ENCODE measurements around the gene GAREM1.
"Not testable (repeated sequence)": the region's sequence is repeated elsewhere in the genome, so short reads cannot be mapped to it uniquely, and the experiment has no call there.

Gene GAREM1

GRCh38 chr18:32470714-32471633 lies at the start of gene GAREM1:
Gene GAREM1 (minus strand): TSS chr18:32470882. CDS start chr18:32470428, 454 bp downstream.
- in situ Hi-C loops (cut with HindIII; ENCODE audit: low sequenced_read_pairs) = loop anchor here (25.0 kb wide), 1 partner anchor 184 kb away; no protein-coding TSS in a partner anchor

GRCh38 chr18:32511147-32511546 lies 40.5 kb upstream of the GAREM1 start:
- in situ Hi-C loops (cut with HindIII; ENCODE audit: low sequenced_read_pairs) = no loop called here

- in situ Hi-C loops (cut with HindIII; ENCODE audit: low sequenced_read_pairs) = no loop called here
These were observed 38.4 kb upstream of the GAREM1 start for GRCh38 chr18:32509111-32509510.

- in situ Hi-C loops (cut with HindIII; ENCODE audit: low sequenced_read_pairs) = no loop called here
These were observed 36.4 kb upstream of the GAREM1 start for GRCh38 chr18:32507093-32507492.

GRCh38 chr18:32502014-32502413 lies 31.3 kb upstream of the GAREM1 start:
- in situ Hi-C loops (cut with HindIII; ENCODE audit: low sequenced_read_pairs) = no loop called here

- in situ Hi-C loops (cut with HindIII; ENCODE audit: low sequenced_read_pairs) = not testable (repeated sequence)
These were observed 30.6 kb upstream of the GAREM1 start for GRCh38 chr18:32501242-32501641.

- in situ Hi-C loops (cut with HindIII; ENCODE audit: low sequenced_read_pairs) = no loop called here
These were observed 12.3 kb upstream of the GAREM1 start for GRCh38 chr18:32483002-32483401.

- in situ Hi-C loops (cut with HindIII; ENCODE audit: low sequenced_read_pairs) = no loop called here
These were observed 11.4 kb upstream of the GAREM1 start for GRCh38 chr18:32482117-32482516.

- in situ Hi-C loops (cut with HindIII; ENCODE audit: low sequenced_read_pairs) = no loop called here
These were observed 9.9 kb upstream of the GAREM1 start for GRCh38 chr18:32480581-32480980.

- in situ Hi-C loops (cut with HindIII; ENCODE audit: low sequenced_read_pairs) = no loop called here
These were observed 8.1 kb upstream of the GAREM1 start for GRCh38 chr18:32478807-32479206.

- in situ Hi-C loops (cut with HindIII; ENCODE audit: low sequenced_read_pairs) = no loop called here
These were observed 7.6 kb upstream of the GAREM1 start for GRCh38 chr18:32478317-32478716.

GRCh38 chr18:32476106-32476505 lies 5.4 kb upstream of the GAREM1 start:
- in situ Hi-C loops (cut with HindIII; ENCODE audit: low sequenced_read_pairs) = no loop called here

GRCh38 chr18:32475069-32475468 lies 4.4 kb upstream of the GAREM1 start:
- in situ Hi-C loops (cut with HindIII; ENCODE audit: low sequenced_read_pairs) = not testable (repeated sequence)

GRCh38 chr18:32473325-32473724 lies 2.6 kb upstream of the GAREM1 start:
- in situ Hi-C loops (cut with HindIII; ENCODE audit: low sequenced_read_pairs) = loop anchor here (25.0 kb wide), 1 partner anchor 186 kb away; no protein-coding TSS in a partner anchor

- in situ Hi-C loops (cut with HindIII; ENCODE audit: low sequenced_read_pairs) = loop anchor here (25.0 kb wide), 1 partner anchor 186 kb away; no protein-coding TSS in a partner anchor
These were observed 2.2 kb upstream of the GAREM1 start for GRCh38 chr18:32472841-32473240.

- in situ Hi-C loops (cut with HindIII; ENCODE audit: low sequenced_read_pairs) = loop anchor here (25.0 kb wide), 1 partner anchor 183 kb away; no protein-coding TSS in a partner anchor
These were observed 295 bp downstream of the GAREM1 start for GRCh38 chr18:32470460-32470713.

GRCh38 chr18:32469691-32470459 lies 807 bp downstream of the GAREM1 start:
- in situ Hi-C loops (cut with HindIII; ENCODE audit: low sequenced_read_pairs) = loop anchor here (25.0 kb wide), 1 partner anchor 183 kb away; no protein-coding TSS in a partner anchor

GRCh38 chr18:32469190-32469651 lies 1.5 kb downstream of the GAREM1 start:
- in situ Hi-C loops (cut with HindIII; ENCODE audit: low sequenced_read_pairs) = loop anchor here (25.0 kb wide), 1 partner anchor 182 kb away; no protein-coding TSS in a partner anchor

- in situ Hi-C loops (cut with HindIII; ENCODE audit: low sequenced_read_pairs) = loop anchor here (25.0 kb wide), 1 partner anchor 181 kb away; no protein-coding TSS in a partner anchor
These were observed 2.4 kb downstream of the GAREM1 start for GRCh38 chr18:32468147-32468845.

GRCh38 chr18:32461709-32462272 lies 8.9 kb downstream of the GAREM1 start:
- in situ Hi-C loops (cut with HindIII; ENCODE audit: low sequenced_read_pairs) = loop anchor here (25.0 kb wide), 1 partner anchor 174 kb away; no protein-coding TSS in a partner anchor

Measured in endothelial cell of hepatic sinusoid (primary cell).